ENCODE results near the gene NR2F1-AS1.
A peak's percentile ranks its signal among the peaks of the same experiment; 100 is the strongest.
"Not testable (repeated sequence)": the region's sequence is repeated elsewhere in the genome, so short reads cannot be mapped to it uniquely, and the experiment has no call there.

NR2F1-AS1 gene

GRCh38 chr5:93391169-93391568 is 189.8 kb downstream of the NR2F1-AS1 start:
- DNase-seq: not testable (repeated sequence)

- DNase-seq: no peak
These were observed 195.4 kb downstream of the NR2F1-AS1 start for GRCh38 chr5:93385655-93386054.

GRCh38 chr5:93384995-93385394 is 196.0 kb downstream of the NR2F1-AS1 start:
- no peak for DNase-seq

- no peak for DNase-seq
These were observed 197.0 kb downstream of the NR2F1-AS1 start for GRCh38 chr5:93384026-93384425.

- peak; percentile 34 for DNase-seq
These were observed 198.7 kb downstream of the NR2F1-AS1 start for GRCh38 chr5:93382188-93382825.

GRCh38 chr5:93381057-93381456 is 200.0 kb downstream of the NR2F1-AS1 start:
- DNase-seq: no peak

GRCh38 chr5:93378073-93378472 is 202.9 kb downstream of the NR2F1-AS1 start:
- no peak for DNase-seq

- DNase-seq: no peak
These were observed 209.1 kb downstream of the NR2F1-AS1 start for GRCh38 chr5:93371893-93372292.

GRCh38 chr5:93364378-93364777 is 216.6 kb downstream of the NR2F1-AS1 start:
- DNase-seq: no peak

- DNase-seq: no peak
These were observed 220.5 kb downstream of the NR2F1-AS1 start for GRCh38 chr5:93360436-93361088.

- DNase-seq: no peak
These were observed 221.1 kb downstream of the NR2F1-AS1 start for GRCh38 chr5:93359960-93360305.

Data from right kidney (tissue), 1 donor.